Fibroblast of upper back skin (primary cell): ENCODE results near the gene RAI1.

Experiments
- DNase-seq: peaks from one replicate; pipeline ENCODE4 v3.0.0-alpha.2; 2013

The RAI1 gene

GRCh38 chr17:17700251-17700969 is 19.2 kb downstream of the RAI1 start:
- DNase-seq: no peak

DNA sequence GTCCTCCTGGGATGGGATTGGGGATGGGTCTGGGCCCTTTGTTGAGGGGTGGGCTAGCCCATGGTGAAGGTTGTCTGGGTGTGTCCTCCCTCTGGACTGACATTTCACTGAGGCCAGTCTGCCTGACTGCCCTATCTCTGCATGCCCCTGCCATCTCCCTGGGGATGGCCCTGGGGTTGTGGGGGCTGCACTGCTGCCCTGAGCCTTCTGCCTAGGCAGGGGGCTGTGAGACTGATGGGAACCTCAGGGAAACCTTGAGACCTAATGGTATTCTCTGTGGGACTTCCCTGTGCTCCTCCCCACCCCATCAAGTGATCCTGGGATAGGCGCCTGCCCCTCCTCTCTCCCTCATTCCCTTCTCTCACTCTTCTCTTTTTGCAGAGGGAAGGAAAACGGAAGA is 19.9 kb downstream of the RAI1 start:
- DNase-seq: no peak

- DNase-seq: no peak
These were observed 20.4 kb downstream of the RAI1 start for GRCh38 chr17:17701658-17702057.

- no peak for DNase-seq
These were observed 21.3 kb downstream of the RAI1 start for GRCh38 chr17:17702449-17703139.

DNA sequence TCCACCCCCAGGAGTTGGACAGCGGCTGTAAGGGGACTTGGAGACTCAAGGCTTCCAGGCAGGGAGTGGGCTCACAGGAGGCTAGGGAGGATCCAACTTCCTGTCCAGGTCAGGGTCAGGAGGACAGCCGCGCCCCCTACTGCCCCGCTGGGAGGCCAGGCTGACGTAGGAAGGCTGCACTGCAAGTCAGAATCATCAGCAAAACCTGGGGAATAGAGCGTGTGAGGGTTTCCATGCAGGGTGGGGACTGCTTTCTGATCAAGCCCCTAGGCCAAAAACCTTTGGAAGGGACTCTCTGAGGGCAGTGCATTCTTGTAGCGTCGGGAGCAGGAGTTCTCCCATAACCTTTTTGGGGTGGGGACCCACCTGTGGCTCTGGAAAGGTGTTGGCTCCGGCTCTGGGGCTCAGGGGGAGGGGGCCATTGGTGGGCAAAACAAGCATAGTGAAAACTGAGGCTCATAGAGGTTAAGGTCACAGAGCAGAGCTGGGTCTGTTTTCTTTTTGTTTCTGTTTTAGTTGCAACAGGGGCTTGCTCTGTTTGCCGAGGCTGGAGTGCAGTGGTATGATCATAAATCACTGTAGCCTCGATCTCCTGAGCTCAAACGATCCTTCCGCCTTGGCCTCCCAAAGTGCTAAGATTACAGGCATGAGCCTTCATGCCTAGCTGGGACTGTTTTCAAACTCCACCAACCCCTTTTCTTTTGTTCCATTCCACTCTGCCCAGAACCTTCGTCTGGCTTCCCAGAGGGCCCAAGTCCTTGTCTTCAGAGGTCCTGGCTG is 22.1 kb downstream of the RAI1 start:
- DNase-seq: no peak

DNA sequence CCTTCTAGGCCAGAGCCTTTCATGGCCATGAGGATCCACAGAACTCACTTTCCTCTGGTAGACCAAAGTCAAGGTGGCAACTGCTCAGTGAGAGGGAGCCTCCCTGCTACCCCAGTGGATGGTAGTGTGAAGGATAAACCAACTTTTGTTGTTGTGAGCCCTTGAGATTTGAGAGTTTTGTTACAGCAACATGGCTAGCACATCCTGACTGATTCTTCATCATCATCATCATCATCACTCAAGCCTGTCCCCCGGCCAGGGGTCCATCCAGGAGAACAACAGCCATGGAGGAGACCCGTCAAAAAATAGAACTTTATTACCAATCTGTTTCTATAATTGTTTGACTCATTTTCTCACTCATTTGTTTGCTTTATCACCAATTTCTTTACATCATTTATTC is 23.7 kb downstream of the RAI1 start:
- DNase-seq: no peak

DNA sequence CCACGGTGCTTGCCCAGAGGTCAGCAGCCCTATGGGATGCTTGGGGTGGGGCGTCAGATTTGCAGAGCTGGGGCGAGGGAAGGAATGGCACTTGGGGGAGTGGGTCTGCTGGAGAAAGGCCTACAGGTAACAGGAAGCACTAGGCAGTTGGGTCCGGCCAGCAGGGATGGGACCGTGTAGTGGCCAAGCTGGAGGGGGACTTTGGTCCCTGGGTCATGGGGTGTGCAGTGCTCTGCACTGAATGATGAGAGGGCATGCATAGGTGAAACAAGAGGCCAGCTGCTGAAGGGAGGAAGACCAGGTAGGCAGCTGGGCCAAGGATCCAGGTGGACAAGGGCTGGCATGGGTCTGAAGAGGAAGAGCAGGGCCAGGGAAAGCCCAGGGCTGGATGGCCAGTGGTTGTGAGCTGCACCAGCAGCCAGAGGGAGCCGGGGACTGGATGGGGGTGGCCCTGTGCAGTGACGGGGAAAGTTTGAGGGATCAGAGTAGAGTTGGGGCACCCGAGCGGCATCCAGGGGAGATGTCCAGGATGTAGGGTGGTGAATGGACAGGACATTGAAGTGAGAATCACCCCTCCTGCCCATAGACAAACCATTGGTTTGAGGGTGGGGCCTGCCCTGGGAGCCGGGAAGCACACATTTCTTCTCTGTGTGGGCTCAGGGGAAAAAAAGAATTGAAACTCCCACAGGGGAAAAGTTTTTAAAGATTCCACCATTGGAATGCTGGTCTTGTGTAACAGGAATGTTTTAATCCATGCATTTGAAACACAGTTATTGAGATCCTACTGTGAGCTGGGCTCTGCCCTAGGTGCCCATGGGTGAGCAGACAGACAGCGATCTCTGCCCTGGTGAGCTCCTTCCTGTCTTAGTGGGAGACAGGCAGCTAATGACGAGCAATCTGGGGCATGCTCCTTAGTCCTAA is 25.1 kb downstream of the RAI1 start:
- peak; percentile 50 for DNase-seq

DNA sequence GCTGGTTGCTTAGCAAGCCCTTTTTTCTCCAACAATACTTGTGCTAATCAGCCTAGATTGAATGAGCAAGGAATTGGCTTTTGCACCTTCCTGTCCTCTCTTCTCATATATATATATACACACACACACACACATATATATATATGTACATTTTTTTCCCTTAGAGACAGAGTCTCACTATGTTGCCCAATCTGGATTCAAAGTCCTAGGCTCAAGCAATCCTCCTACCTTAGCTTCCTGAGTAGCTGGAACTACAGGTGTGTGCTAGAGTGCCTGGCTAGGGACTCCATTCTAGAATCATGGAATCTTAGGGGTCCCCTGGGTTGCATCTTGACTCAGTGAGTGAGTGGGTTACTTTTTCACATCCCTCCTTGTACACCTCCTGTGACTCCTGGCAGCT is 27.0 kb downstream of the RAI1 start:
- no peak for DNase-seq

- DNase-seq: no peak
These were observed 27.6 kb downstream of the RAI1 start for GRCh38 chr17:17708816-17709215.

DNA sequence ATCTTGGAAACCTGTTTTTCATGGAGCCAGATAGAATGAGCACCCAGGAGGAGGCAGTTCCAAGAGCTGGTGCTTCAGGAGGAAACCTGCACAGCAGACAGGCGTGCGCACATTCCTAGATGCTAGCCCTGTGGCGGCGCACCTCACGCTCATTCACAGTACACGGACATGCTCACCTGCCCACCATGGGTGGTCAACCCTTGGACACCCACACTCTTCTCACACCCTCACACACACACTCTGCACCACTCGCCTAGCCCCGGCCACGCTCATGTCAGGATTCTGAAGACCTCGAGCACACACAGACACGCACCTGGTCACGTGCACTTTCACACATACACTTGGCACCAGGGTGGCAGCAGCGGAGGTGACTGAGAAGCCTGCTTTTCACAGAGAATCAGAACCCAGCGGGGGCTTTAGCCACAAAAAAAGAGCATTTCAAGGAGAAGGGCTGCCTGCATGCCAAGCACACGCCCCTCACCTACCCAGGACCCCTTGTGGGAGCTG is 28.6 kb downstream of the RAI1 start:
- no peak for DNase-seq

GRCh38 chr17:17710355-17710727 is 29.1 kb downstream of the RAI1 start:
- no peak for DNase-seq

- DNase-seq: peak; percentile 92
These were observed 29.7 kb downstream of the RAI1 start for GRCh38 chr17:17710728-17711541.

GRCh38 chr17:17711641-17712162 is 30.4 kb downstream of the RAI1 start:
- DNase-seq: peak; percentile 57

DNA sequence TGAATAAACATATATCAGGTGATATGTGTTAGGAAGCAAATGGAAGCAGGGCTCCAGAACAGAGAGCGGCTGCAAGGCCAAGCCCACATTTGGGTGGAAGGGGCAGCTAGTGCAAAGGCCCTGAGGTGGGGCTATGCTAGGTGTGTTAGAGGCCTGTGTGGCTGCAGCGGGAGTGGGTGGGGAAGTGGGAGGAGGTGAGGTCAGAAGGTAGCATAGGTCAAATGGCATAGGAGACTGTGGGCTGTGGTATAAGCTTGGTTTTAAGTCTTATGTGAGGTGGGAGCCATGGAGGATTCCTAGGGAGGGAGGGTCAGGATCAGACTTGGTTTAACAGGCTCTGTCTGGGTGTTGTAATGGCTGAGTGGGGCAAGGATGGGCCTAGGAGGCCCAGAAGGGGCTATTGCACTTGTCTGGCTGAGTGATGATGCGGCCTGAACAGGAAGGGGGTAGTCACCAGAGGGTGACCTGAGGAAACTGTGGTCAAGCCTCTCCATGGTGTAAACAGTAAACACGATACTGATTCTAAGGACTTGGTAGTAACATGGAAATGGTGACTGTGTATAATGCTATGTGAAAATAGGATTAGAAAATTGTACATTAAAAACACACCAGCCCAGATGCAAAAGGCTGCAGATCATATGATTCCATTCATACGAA is 31.1 kb downstream of the RAI1 start:
- peak; percentile 49 for DNase-seq

GRCh38 chr17:17713839-17714238 is 32.6 kb downstream of the RAI1 start:
- DNase-seq: no peak

DNA sequence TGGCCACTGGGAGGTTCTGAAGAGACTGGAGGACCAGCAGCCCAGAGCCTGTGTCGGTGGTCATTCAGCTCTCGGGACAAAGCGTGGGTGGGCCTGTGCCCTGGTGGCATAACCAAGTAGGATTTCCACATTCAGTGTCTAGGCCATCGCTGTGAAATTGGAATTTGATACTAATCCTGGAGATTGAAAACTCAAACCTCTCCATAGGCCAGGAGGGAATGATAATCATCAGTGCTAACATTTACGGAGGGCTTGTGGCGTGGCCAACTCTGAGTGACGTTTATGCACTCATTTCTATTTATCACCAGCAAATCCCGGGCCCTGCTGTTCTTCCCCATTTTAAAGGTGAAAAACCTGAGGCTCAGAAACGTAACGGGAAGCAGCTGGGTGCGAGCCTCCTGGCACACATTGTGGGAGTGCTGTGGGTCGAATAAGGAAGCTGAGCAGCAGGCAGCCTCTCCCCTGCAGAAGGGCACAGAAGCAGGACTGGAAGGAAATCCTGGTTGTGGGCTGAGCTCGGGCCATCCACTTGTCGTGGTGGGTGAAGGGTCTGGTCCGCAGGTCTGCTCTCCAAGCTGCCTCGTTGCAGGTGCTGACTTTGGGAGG is 33.1 kb downstream of the RAI1 start:
- no peak for DNase-seq

- DNase-seq: no peak
These were observed 33.6 kb downstream of the RAI1 start for GRCh38 chr17:17714879-17715278.

GRCh38 chr17:17716837-17717523 is 35.7 kb downstream of the RAI1 start:
- no peak for DNase-seq

GRCh38 chr17:17718251-17718650 is 37.0 kb downstream of the RAI1 start:
- no peak for DNase-seq
